GDM1 (cell line): ENCODE results near the gene CRB3.

Experiments used
- DNase-seq: peaks from one replicate; lab custom pipeline; 2025; lab: John Stamatoyannopoulos, UW

CRB3 gene

GRCh38 chr19:6433165-6433564, 30.9 kb upstream of the CRB3 start:
- DNase-seq: no peak

GRCh38 chr19:6433663-6434062, 30.4 kb upstream of the CRB3 start, which contains the start of gene SLC25A41:
TSS of gene SLC25A41 (minus strand) at chr19:6433763. CDS start at chr19:6433693, 70 bp downstream.
- DNase-seq: no peak

DNA sequence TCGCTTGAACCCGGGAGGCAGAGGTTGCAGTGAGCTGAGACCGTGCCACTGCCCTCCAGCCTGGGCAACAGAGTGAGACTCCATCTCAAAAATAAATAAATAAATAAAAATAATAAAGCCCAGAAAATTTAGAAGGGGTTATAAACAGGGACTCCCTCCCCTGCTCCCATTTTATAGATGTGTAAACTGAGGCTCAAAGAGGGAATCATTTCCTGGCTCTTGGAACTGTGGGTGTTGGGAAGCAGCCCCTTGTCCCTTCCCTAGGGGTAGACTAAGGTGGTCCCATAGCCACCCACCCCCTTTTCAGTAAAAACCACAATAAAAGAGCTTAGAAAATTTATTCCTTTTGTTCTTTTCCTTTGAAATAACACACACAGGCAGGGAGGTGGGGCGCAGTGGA, 24.3 kb upstream of the CRB3 start:
- no peak for DNase-seq

DNA sequence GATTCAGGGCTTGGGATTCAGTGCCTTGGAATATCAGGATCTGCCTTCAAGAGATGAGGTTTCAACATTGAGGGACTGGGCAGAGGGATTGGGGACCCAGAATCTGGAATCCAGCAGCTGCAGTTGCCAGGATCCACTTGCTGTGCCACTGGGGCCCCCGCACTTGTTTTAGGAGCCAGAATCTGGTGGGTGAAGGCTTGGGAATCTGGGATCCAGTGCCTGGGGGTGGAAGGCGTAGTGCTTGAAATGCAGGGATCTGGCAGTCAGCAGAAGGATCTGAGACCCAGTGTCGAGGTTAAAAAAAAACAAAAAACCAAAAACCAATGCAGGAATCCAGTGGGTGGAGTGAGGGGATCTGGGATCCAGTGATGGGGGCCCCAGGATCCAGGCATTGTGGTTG, 23.2 kb upstream of the CRB3 start:
- no peak for DNase-seq

DNA sequence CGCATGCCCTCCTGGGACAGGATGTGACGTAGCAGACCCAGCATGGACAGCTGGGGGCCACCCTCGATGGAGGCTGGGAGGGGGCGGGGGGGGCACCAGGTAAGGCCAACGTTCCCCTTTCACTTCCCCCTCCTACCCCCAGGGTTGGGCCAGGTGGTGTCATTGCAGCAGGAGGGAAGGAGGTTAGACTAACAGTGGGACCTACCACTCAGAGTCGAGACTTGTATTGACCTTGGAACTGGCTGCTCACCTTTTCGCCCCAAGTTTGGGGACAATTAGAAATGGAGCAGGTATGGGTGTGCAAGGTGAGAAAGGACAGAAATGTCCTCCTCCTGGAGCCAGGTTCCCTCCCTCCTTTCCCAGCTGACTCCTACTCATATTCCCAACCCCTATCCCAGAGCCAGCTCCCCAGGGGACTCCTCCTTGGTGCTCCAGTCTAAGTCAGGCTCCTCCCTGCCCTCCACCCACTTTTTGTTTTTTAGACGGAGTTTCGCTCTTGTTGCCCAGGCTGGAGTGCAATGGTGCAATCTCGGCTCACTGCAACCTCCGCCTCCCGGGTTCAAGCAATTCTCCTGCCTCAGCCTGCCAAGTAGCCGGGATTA, 21.9 kb upstream of the CRB3 start:
- no peak for DNase-seq

GRCh38 chr19:6443986-6444385, 20.1 kb upstream of the CRB3 start:
- DNase-seq: no peak

DNA sequence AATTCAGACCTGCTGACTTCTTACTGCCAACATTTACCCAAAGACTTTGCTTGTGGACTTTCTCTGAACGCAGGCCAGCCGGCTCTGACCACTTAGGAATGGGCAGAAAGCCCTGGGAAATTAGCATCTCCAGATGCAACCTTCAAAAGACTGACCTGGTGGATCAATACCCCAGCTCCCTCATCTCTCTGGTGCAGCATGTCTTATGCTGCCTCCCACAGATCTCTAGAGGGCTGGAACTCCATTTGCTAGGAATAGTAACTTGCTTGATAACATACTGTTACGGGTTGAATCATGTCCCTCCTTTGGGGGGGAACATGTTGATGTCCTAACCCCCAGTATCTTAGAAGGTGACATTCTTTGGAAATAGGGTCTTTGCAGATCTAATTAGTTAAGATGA, 17.6 kb upstream of the CRB3 start:
- no peak for DNase-seq

DNA sequence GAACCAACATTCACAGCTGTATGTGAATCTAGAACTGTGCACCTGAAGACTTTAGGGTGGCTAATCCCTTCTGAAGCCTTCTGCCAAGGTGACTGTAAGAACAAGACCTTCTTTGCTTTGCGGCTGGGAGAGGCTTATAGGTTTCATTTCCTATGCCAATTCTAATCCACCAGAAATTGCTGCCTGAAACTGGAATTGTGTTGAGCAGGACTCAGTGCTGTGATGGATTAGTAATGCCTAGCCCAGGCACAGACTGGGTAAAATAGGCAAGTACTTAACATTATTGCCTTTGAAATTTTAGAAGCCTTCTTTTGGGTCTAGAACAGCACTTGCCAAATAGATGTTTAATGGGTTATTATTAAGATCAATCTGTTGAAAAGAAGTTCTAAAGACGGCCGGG, 16.0 kb upstream of the CRB3 start:
- DNase-seq: no peak

DNA sequence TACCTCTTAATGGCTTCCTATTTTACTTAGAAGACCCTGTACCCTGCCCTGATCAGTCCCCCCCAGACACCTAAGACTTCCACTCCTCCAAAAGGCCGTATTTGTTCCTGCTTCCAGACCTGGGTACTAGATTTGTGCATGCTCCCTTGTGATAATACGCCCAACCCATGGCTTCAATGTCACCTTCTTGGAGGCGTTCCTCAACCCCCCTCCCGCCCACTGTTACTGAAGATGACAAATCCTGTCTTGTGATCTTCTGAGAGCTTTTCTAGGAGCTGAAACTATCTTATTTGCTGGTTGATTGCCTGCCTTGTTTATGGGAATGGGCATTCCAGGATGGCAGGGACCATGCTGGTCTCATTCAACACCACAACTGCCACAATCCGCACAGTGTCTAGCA, 13.9 kb upstream of the CRB3 start:
- DNase-seq: no peak

GRCh38 chr19:6451583-6452222, 12.4 kb upstream of the CRB3 start:
- no peak for DNase-seq

- no peak for DNase-seq
These were observed 11.9 kb upstream of the CRB3 start for GRCh38 chr19:6452223-6452614.

DNA sequence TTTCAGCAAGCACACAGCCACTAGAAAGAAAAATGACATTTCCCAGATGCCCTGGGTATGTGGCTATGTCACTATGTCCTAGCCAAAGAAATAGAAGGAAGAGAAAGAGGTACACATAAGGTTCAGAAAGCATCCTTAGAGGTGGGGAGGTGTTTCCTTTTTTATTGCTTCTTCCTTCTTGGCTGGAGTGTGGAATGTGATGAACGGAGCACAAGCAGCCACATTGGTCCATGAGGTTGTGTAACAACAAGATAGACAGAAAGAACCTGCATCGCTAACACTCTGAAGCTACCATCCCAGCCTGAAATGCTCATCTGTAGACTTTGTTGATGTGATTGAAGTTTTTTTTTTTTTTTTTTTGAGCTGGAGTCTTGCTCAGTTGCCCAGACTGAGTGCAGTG, 11.2 kb upstream of the CRB3 start:
- no peak for DNase-seq

DNA sequence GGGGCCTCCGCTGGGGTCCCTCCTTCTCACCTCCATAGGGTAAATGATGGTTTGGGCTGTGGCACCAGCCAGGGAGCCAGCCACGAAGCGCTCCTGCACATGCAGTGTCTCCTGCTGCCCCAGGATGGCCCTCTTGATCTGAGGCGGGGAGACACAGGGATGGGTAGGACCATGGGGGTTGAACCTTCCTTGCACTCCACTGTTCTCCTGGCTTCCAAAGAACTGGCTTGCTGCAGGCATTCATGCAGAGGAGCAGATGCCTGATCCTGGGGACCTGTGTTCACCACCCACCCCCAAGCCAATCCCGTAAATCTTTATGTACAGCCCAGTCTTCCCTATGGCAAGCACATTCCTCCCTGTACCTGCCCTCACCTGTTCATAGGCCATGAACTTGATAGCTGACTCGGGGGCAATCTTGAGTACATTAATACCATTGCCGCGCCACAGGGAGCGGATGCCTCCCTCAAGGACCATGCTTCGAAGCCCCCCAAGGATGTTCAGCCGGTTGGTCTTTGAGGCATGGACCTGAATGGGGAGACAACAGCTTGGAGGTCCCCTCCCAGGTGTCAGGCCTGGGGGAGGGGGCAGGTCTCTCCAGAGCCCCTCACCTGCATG, 10.0 kb upstream of the CRB3 start:
- DNase-seq: no peak

DNA sequence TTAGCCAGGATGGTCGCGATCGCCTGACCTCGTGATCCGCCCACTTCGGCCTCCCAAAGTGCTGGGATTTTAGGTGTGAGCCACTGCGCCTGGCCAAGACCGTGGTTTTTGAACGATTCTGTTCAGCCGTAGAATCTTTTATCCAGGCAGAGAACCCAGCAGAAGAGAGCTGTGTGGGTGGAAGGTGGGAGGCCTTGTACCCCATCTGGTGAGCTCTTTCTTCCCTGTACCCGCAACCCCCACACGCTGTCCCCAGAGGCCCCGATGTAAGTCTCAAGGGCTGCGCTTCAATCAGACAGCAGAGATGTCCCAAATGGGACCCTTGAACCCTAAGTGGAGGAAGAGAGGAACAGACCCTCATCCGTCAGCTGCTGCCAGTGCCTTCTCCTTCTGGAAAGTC, 8.1 kb upstream of the CRB3 start:
- DNase-seq: no peak

DNA sequence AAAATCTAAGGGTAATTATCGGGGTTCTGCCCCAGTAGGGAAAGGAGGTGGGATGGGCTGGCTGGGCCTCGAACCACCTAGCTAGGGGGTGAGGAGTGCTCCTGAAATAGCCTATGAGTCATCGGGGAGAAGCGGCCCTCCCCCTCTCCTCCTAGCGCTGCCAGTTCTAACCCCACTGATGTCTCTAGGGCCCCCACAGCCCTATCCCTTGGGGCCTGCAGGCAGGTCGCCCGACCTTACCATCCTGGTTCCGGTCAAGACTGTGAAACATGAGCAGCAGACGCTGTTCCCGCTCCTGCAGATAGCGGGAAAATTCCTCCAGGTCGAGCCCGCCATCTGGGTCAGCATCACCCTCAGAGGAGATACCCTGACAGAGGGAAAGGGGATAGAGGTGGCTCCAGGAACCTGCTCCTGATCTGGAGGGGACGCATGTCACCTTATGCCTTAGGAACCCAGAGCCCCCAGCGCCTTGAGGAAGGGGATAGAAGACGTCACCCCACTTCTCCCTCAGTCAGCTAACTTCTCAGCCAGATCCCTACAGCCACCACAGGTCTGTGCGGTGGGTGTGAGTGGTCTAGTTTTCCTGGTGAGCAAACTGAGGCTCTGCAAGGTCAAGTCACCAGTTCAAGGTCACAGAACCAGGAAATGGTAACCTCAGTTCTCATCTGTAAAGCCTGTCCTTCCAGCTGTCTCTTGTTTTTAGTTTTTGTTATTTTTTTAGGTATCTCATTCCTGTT, 5.9 kb upstream of the CRB3 start:
- DNase-seq: no peak

GRCh38 chr19:6458695-6459261, 5.3 kb upstream of the CRB3 start:
- DNase-seq: no peak

- DNase-seq: peak; percentile 62
These were observed 4.6 kb upstream of the CRB3 start, which contains the start of gene SLC25A23 for GRCh38 chr19:6459262-6460098. TSS of gene SLC25A23 (minus strand) at chr19:6459792. CDS start at chr19:6459628, 164 bp downstream.

GRCh38 chr19:6460099-6460884, 3.8 kb upstream of the CRB3 start:
- peak; percentile 95 for DNase-seq

GRCh38 chr19:6465006-6465405, 935 bp downstream of the CRB3 start:
- no peak for DNase-seq

DNA sequence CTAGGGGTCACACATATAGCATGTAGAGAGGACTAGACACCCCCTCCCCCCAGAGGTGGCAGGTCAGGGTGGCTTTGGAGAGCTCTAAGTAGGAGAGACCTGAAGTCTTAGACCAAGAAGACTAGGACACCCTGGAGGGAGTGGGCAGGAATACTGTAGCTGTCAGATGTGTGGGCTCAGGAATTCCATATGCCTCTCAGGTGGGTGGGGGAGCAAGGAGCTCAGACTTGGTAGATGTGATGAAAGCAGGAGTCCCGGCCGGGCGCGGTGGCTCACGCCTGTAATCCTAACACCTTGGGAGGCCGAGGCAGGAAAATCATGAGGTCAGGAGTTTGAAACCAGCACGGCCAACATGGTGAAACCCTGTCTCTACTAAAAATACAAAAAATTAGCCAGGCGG, 1.6 kb downstream of the CRB3 start:
- no peak for DNase-seq
